NCI-H2029 (cell line): ENCODE measurements around the gene FERD3L.

Experiments
- DNase-seq: peaks from one replicate; lab custom pipeline; 2025; lab: John Stamatoyannopoulos, UW

Gene FERD3L

DNA sequence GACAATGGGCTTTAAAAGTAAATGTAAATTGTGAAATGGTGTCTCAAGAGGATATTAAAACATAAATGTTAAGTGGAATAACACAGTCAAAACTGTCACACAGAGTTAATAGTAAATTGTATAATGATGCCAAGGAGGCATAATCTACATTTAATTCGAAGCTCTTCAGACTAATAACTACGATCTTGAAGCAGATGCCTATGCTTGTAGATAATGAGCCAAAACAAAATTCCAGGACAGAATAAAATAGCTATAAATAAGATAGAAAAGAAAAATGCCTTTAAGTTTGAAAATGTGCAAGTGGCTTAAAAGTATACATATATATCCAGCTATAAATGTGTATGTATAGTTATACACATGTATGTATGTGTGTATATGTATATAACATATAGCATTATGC is 45.3 kb downstream of the FERD3L start:
- no peak for DNase-seq

DNA sequence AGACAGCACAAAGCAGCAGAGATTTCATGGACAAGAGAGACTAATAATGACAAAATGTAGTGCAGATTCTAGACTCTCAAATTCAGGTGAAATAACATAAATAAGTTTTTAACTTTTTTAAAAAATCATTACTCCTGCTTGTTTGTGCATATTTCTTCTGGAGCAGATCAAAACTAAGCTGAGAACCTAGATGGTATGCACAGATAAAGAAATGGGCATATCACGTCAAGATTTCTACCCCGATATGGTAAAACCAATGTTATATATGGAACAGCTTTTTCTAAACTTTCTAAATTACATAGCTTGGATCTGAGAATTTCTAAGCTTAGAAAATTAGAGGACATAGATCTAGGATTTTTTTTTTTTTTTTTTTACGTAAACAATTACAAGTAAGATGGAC is 46.0 kb downstream of the FERD3L start:
- DNase-seq: no peak

DNA sequence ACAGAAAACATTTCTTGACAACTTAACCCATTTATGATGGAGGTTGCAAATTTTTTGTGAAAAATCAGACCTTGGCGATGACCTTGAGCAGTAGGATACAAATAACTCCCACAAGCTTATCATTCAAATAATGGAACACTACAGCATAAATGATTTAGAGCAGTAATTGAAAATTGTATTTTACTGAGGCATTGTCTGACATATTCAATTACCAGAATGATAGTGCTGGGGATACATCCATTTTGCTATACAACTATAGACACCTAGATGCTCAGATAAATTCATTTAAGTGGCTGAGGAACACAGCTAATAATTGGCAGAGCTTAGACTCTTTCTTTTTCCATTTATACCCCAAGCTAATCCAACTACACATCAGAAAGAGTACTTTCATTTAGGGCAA is 46.7 kb downstream of the FERD3L start:
- DNase-seq: no peak

DNA sequence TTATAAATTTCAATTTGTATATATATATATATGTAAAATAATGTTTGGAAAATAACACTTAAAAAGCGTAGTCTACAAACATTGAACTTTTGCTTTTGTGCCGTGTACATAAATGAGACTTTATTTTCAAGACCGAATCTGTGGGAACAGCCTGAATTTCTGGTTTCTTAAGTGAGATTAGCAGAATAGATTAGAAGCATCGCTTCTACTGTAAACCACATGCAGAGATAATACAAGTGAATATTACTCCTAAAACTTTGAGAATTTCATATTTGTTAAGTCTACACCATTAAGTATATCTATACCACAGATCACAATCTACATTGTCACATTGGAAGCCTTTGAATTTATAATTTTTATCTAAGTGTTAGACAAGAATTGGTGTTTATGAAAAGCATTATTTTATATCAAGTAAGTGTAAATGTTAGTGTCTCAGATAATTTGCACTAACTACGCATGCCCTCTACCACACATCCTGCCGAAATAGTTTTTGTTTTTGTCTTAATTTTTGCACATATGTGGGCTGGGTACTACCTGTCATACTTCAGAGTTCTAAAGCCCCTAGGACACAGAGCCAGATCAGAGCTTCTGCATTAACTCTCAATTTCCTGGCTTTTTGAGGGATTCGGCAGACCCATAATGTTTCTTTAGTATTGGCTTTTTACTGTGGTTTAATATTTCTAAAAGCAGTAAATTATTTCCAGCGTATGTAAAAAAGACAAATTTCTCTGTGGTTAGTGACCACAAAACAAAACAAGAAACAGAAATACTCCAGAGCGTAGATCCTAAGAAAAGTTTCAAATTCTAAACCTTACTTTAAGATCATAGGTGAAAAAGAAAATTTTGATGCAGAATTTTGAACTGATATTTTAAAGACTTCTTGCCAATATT is 47.8 kb downstream of the FERD3L start:
- no peak for DNase-seq

GRCh38 chr7:19095353-19095860 is 49.8 kb downstream of the FERD3L start:
- DNase-seq: no peak
